Astrocyte (in vitro differentiated cells and primary cell): ENCODE results near the gene TFF2. TPM values are rescaled to one million over a fixed set of nuclear protein-coding genes. Genes with fewer than 3 reads are reported as not detected.

ENCODE experiments used
- DNase-seq: peaks from one replicate; pipeline ENCODE4 v3.0.0-alpha.2; 2010; ENCODE audit warnings: low read depth
- FAIRE-seq: peaks from 2 replicates; lab custom pipeline; 2011; peaks lifted over from hg19 to GRCh38; lab: Jason Lieb, UNC
- H2AFZ ChIP-seq: 2 replicates; pipeline ENCODE4 v1.6.0; 2012; ENCODE audit warnings: low read depth, low read length, inconsistent platforms
- H3K27ac ChIP-seq: 2 replicates; pipeline ENCODE4 v1.5.1; 2011; ENCODE audit warnings: low read depth, low read length, inconsistent platforms
- H3K27me3 ChIP-seq: 2 replicates; pipeline ENCODE4 v1.6.0; 2011; ENCODE audit warnings: low read length, inconsistent platforms; ENCODE audit not compliant: insufficient read depth
- H3K36me3 ChIP-seq: 2 replicates; pipeline ENCODE4 v1.5.1; 2011; ENCODE audit warnings: low read length, inconsistent platforms; ENCODE audit not compliant: insufficient read depth
- H3K4me1 ChIP-seq: 2 replicates; pipeline ENCODE4 v1.5.1; 2011; ENCODE audit warnings: low read length, inconsistent platforms; ENCODE audit not compliant: insufficient read depth
- H3K4me2 ChIP-seq: 2 replicates; pipeline ENCODE4 v1.6.0; 2012; ENCODE audit warnings: low read length, inconsistent platforms
- H3K4me3 ChIP-seq: 2 replicates; pipeline ENCODE4 v1.5.1; 2011; ENCODE audit warnings: low read depth, mild to moderate bottlenecking, low read length, inconsistent platforms; ENCODE audit not compliant: insufficient read depth
- H3K79me2 ChIP-seq: 2 replicates; pipeline ENCODE4 v1.6.0; 2012; ENCODE audit warnings: mild to moderate bottlenecking, low read length, inconsistent platforms; ENCODE audit not compliant: insufficient read depth
- H3K9ac ChIP-seq: 2 replicates; pipeline ENCODE4 v1.6.0; 2012; ENCODE audit warnings: mild to moderate bottlenecking, low read length, inconsistent platforms
- H3K9me3 ChIP-seq: 2 replicates; pipeline ENCODE4 v1.5.1; 2012; ENCODE audit warnings: low read depth, mild to moderate bottlenecking, low read length, inconsistent platforms; ENCODE audit not compliant: insufficient read depth
- H4K20me1 ChIP-seq: 2 replicates; pipeline ENCODE4 v1.6.0; 2012; ENCODE audit warnings: low read length, inconsistent platforms; ENCODE audit not compliant: insufficient read depth
- H3K27ac Mint-ChIP-seq: one replicate; pipeline ENCODE4 v1.8.0; 2021; ENCODE audit warnings: mild to moderate bottlenecking, mixed read lengths; ENCODE audit not compliant: unreplicated experiment
- H3K27me3 Mint-ChIP-seq: one replicate; pipeline ENCODE4 v1.8.0; 2021; ENCODE audit warnings: low read depth, mixed read lengths; ENCODE audit not compliant: unreplicated experiment
- H3K36me3 Mint-ChIP-seq: one replicate; pipeline ENCODE4 v1.8.0; 2021; ENCODE audit warnings: low read depth, mixed read lengths; ENCODE audit not compliant: unreplicated experiment
- H3K4me1 Mint-ChIP-seq: one replicate; pipeline ENCODE4 v1.8.0; 2021; ENCODE audit warnings: low read depth, mixed read lengths; ENCODE audit not compliant: unreplicated experiment
- H3K4me3 Mint-ChIP-seq: one replicate; pipeline ENCODE4 v1.8.0; 2021; ENCODE audit warnings: mild to moderate bottlenecking, moderate library complexity, mixed read lengths; ENCODE audit not compliant: unreplicated experiment
- H3K9me3 Mint-ChIP-seq: one replicate; pipeline ENCODE4 v1.8.0; 2021; ENCODE audit warnings: mild to moderate bottlenecking, mixed read lengths; ENCODE audit not compliant: unreplicated experiment
- CTCF ChIP-seq: IDR thresholded peaks from 2 replicates; pipeline ENCODE4 v1.5.1; 2011; ENCODE audit warnings: low read depth, mild to moderate bottlenecking, inconsistent platforms, low read length, moderate library complexity; ENCODE audit not compliant: insufficient read depth
- EZH2 ChIP-seq: IDR thresholded peaks from 2 replicates; pipeline ENCODE4 v1.6.1; 2012; ENCODE audit warnings: mild to moderate bottlenecking, low read length, inconsistent platforms; ENCODE audit not compliant: insufficient read depth
- total RNA-seq: library from RNA; stranded (reverse); gene quantifications from 2 replicates; pipeline ENCODE4 v1.2.1, GENCODE V29; 2021

TFF2 gene
- total RNA-seq, 1 donor from 2014 or later = not detected

GRCh38 chr21:42344631-42345030 lies 6.2 kb downstream of the TFF2 start:
- no peak for DNase-seq
- H3K4me3 Mint-ChIP-seq = no peak overlapping the region

GRCh38 chr21:42343963-42344510 lies 6.8 kb downstream of the TFF2 start:
- Histone ChIP-seq H4K20me1 (no peaks in the 10 kb centered on the region), H3K9ac (no peak overlapping the region), H3K4me1 (no peaks in the 10 kb centered on the region), H3K36me3 (no peaks in the 10 kb centered on the region), H3K4me2 (no peak overlapping the region), H3K27ac (no peak overlapping the region), H3K27me3 (no peaks in the 10 kb centered on the region), H3K9me3 (no peaks in the 10 kb centered on the region), H2AFZ (no peak overlapping the region), H3K79me2 (no peaks in the 10 kb centered on the region), H3K4me3 (no peak overlapping the region)
- Mint-ChIP-seq H3K27ac (no peak overlapping the region), H3K27me3 (peaks cover 15% of the 10 kb centered on the region), H3K4me1 (no peaks in the 10 kb centered on the region), H3K36me3 (no peaks in the 10 kb centered on the region), H3K9me3 (peaks cover 3% of the 10 kb centered on the region), H3K4me3 (no peak overlapping the region)
- no peak for TF ChIP-seq CTCF
- no peak for TF ChIP-seq EZH2
- FAIRE-seq (no peak), DNase-seq (no peak)

More at GRCh38 chr21:42344631-42345030, 6.2 kb downstream of the TFF2 start:
- Mint-ChIP-seq H3K27me3 (peaks cover 15% of the 10 kb centered on the region), H3K27ac (no peak overlapping the region), H3K4me1 (no peaks in the 10 kb centered on the region), H3K9me3 (peaks cover 3% of the 10 kb centered on the region), H3K36me3 (no peaks in the 10 kb centered on the region)
- H4K20me1 ChIP-seq = no peaks in the 10 kb centered on the region
- H2AFZ ChIP-seq = no peak overlapping the region
- no peaks in the 10 kb centered on the region for H3K79me2 ChIP-seq
- no peak overlapping the region for H3K4me3 ChIP-seq
- no peaks in the 10 kb centered on the region for H3K9me3 ChIP-seq
- H3K36me3 ChIP-seq = no peaks in the 10 kb centered on the region
- H3K27me3 ChIP-seq = no peaks in the 10 kb centered on the region
- no peak overlapping the region for H3K27ac ChIP-seq
- no peak for FAIRE-seq
- no peak overlapping the region for H3K9ac ChIP-seq
- no peaks in the 10 kb centered on the region for H3K4me1 ChIP-seq
- no peak overlapping the region for H3K4me2 ChIP-seq
- TF ChIP-seq EZH2 = no peak
- TF ChIP-seq CTCF = no peak

GRCh38 chr21:42343556-42343955 lies 7.2 kb downstream of the TFF2 start:
- H3K4me3 ChIP-seq = no peak overlapping the region
- Mint-ChIP-seq H3K27ac (no peak overlapping the region), H3K4me1 (no peaks in the 10 kb centered on the region), H3K4me3 (no peak overlapping the region), H3K27me3 (peaks cover 15% of the 10 kb centered on the region), H3K9me3 (peaks cover 3% of the 10 kb centered on the region), H3K36me3 (no peaks in the 10 kb centered on the region)
- no peak for FAIRE-seq
- H2AFZ ChIP-seq = no peak overlapping the region
- no peak overlapping the region for H3K9ac ChIP-seq
- no peak overlapping the region for H3K27ac ChIP-seq
- H3K4me2 ChIP-seq = no peak overlapping the region
- H4K20me1 ChIP-seq = no peaks in the 10 kb centered on the region
- no peaks in the 10 kb centered on the region for H3K4me1 ChIP-seq
- H3K36me3 ChIP-seq = no peaks in the 10 kb centered on the region
- DNase-seq = no peak
- no peaks in the 10 kb centered on the region for H3K9me3 ChIP-seq
- H3K27me3 ChIP-seq = no peaks in the 10 kb centered on the region
- no peaks in the 10 kb centered on the region for H3K79me2 ChIP-seq
- TF ChIP-seq CTCF (no peak), EZH2 (no peak)
